Measurements from ENCODE around the gene SPATA33. TPM values are rescaled to one million over a fixed set of nuclear protein-coding genes. Genes with fewer than 3 reads are reported as not detected.
"Not testable (repeated sequence)": the region's sequence is repeated elsewhere in the genome, so short reads cannot be mapped to it uniquely, and the experiment has no call there.

The SPATA33 gene
- total RNA-seq, 4 donors from 2014 or later, result 1.7 to 5.3 (median 3.2) TPM

DNA sequence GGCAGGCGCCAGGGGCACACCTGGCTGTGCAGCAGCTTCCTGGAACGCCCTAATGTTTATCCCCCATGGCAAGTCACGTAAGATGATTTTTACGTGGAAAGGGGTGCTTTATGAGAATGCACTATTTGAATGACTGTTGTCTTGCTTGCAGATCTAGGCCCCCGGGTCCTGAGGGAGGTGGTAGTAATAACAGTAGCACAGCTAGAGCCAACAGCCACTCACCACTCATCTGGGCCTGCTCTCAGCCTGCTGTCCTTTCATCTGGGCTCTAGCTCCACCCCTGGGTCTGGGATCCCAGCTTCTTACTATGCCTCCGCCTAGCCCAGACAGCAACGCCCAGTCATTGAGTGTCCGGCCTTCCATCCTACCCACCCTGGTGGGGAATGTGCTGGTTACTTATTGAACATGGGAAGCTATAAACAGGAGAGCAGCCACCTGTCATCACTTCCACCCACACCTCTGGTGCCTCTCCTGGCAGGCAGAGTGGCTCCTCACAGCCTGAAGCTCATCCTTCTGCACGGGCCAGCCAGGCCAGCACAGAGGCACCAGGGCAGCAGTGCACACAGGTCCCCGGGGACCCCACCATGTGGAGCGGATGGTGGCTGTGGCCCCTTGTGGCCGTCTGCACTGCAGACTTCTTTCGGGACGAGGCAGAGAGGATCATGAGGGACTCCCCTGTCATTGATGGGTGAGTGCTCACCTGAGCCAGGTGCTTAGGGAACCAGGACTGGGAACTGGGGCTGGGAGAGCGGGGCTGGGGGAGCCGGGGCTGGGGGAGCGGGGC, 27.6 kb upstream of the SPATA33 start:
- TF ChIP-seq, protein P1, sequence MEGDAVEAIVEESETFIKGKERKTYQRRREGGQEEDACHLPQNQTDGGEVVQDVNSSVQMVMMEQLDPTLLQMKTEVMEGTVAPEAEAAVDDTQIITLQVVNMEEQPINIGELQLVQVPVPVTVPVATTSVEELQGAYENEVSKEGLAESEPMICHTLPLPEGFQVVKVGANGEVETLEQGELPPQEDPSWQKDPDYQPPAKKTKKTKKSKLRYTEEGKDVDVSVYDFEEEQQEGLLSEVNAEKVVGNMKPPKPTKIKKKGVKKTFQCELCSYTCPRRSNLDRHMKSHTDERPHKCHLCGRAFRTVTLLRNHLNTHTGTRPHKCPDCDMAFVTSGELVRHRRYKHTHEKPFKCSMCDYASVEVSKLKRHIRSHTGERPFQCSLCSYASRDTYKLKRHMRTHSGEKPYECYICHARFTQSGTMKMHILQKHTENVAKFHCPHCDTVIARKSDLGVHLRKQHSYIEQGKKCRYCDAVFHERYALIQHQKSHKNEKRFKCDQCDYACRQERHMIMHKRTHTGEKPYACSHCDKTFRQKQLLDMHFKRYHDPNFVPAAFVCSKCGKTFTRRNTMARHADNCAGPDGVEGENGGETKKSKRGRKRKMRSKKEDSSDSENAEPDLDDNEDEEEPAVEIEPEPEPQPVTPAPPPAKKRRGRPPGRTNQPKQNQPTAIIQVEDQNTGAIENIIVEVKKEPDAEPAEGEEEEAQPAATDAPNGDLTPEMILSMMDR (IDR thresholded peaks at IDR 0.05), result no peak
- no peak for TF ChIP-seq POLR2A (IDR thresholded peaks at IDR 0.05)
- TF ChIP-seq POLR2AphosphoS5 (IDR thresholded peaks at IDR 0.05), result no peak
- no peak for TF ChIP-seq EP300 (IDR thresholded peaks at IDR 0.05)
- WGBS, 2 donors (ENCODE audit: low coverage in 1 of 2), result 80 to 100% methylated on average over 1 to 4 of the region's 17 CpGs
- ATAC-seq, result no peak
- Histone ChIP-seq H3K27me3 (peaks cover 45% of the 10 kb centered on the region), H3K4me1 (no peaks in the 10 kb centered on the region), H3K27ac (no peak overlapping the region), H3K36me3 (no peaks in the 10 kb centered on the region), H3K9me3 (no peaks in the 10 kb centered on the region), H3K4me3 (no peak overlapping the region)

DNA sequence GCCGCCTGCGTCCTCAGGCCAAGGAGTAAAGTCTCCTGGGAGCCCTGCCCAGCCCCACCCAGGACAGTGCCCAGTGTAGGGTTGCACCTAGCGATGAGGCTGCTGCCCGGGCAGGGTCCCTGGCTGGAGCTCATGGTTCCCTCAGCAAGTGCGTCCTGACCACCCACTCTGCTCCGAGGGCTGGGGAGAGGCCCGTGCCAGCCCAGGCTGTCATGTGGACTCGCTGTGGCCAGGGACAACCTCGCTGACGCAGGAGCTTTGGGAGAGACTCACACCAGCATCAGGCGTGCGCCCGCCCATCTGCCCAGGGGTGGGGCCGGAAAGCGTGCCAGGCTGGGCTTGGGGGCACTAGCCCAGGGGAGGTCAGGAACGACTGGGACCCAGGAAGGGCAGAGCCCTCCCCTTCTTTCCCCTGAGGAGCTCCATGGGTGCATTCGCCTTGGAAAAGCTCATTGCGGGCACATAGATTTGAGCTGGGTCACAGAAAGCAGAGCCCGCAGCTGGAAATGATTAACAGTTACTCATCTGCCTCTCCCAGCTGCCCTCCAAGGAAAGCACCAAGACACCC, 24.5 kb upstream of the SPATA33 start:
- 60% methylated on average over 2 of the region's 19 CpGs; no CpG with 5 or more reads in 1 of the 2 donors for WGBS, 2 donors (ENCODE audit: low coverage in 1 of 2)
- Histone ChIP-seq H3K9me3 (no peaks in the 10 kb centered on the region), H3K4me3 (no peak overlapping the region), H3K27me3 (peaks cover 39% of the 10 kb centered on the region), H3K4me1 (no peaks in the 10 kb centered on the region), H3K36me3 (no peaks in the 10 kb centered on the region), H3K27ac (no peak overlapping the region)
- no peak for ATAC-seq
- TF ChIP-seq POLR2AphosphoS5 (IDR thresholded peaks at IDR 0.05) (no peak), EP300 (IDR thresholded peaks at IDR 0.05) (no peak), POLR2A (IDR thresholded peaks at IDR 0.05) (no peak)
- TF ChIP-seq, protein P1 (IDR thresholded peaks at IDR 0.05), result no peak

DNA sequence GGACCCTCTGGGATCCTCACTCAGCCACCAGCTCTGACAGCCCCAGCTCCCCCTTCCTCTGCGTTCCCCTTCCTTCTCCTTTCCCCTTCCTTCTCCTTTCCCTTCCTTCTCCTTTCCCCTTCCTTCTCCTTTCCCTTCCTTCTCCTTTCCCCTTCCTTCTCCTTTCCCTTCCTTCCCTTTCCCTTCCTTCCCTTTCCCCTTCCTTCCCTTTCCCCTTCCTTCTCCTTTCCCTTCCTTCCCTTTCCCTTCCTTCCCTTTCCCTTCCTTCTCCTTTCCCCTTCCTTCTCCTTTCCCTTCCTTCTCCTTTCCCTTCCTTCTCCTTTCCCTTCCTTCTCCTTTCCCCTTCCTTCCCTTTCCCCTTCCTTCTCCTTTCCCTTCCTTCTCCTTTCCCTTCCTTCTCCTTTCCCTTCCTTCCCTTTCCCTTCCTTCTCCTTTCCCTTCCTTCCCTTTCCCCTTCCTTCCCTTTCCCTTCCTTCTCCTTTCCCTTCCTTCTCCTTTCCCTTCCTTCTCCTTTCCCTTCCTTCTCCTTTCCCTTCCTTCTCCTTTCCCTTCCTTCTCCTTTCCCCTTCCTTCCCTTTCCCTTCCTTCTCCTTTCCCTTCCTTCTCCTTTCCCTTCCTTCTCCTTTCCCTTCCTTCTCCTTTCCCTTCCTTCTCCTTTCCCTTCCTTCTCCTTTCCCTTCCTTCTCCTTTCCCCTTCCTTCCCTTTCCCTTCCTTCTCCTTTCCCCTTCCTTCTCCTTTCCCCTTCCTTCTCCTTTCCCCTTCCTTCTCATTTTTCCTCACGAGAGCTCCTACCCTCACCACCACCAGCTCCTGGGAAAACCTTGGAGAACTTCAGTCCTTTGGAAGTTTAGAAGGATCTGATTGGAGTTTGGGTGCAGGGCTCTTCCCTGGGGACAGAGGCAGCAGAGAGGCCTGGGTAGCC, 22.9 kb upstream of the SPATA33 start:
- 44% methylated on average over 1 of the region's 2 CpGs; no CpG with 5 or more reads in 1 of the 2 donors for WGBS, 2 donors (ENCODE audit: low coverage in 1 of 2)
- not testable (repeated sequence) for H3K27ac ChIP-seq, H3K4me1 ChIP-seq, H3K9me3 ChIP-seq, ATAC-seq, H3K4me3 ChIP-seq, H3K36me3 ChIP-seq
- H3K27me3 ChIP-seq, result peaks cover 35% of the 10 kb centered on the region

- ATAC-seq, result no peak
- TF ChIP-seq, protein P1 (IDR thresholded peaks at IDR 0.05), result no peak
- TF ChIP-seq POLR2AphosphoS5 (IDR thresholded peaks at IDR 0.05), result no peak
- no peak for TF ChIP-seq POLR2A (IDR thresholded peaks at IDR 0.05)
- no peak for TF ChIP-seq EP300 (IDR thresholded peaks at IDR 0.05)
Observed at GRCh38 chr16:89636663-89637062, 21.0 kb upstream of the SPATA33 start.

DNA sequence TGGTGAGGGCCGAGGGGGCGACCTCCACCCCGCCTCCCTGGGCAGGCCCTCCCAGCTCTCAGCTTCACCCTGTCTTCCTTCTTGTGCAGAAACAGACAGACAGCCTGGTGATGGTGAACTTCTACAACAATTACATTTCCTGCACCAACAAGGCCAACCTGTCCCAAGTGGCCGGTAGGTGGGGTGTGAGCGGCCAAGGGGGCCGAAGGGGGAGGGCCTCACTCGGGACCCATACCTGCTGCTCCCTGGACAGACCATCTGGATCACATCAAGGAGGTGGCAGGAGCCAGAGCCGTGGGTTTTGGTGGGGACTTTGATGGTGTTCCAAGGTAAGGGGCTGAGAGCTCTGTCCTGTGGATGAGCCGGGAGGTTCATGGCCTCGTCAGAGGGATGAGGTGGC, 20.3 kb upstream of the SPATA33 start:
- H3K27ac ChIP-seq, result no peak overlapping the region
- H3K4me1 ChIP-seq, result peaks cover 0 to 21% (median 0%) of the 10 kb centered on the region in 3 donors
- WGBS, 2 donors (ENCODE audit: low coverage in 1 of 2), result 50 to 68% methylated on average over 2 to 5 of the region's 10 CpGs
- no peak overlapping the region for H3K4me3 ChIP-seq
- peaks cover 19% of the 10 kb centered on the region for H3K27me3 ChIP-seq
- H3K9me3 ChIP-seq, result no peaks in the 10 kb centered on the region
- TF ChIP-seq, protein P1 (IDR thresholded peaks at IDR 0.05), result no peak
- TF ChIP-seq POLR2A (IDR thresholded peaks at IDR 0.05) (no peak), EP300 (IDR thresholded peaks at IDR 0.05) (no peak), POLR2AphosphoS5 (IDR thresholded peaks at IDR 0.05) (no peak)
- no peak for ATAC-seq
- no peaks in the 10 kb centered on the region for H3K36me3 ChIP-seq

More at GRCh38 chr16:89636663-89637062, 21.0 kb upstream of the SPATA33 start:
- H3K9me3 ChIP-seq, result no peaks in the 10 kb centered on the region
- H3K4me3 ChIP-seq, result no peak overlapping the region
- H3K4me1 ChIP-seq, result peaks cover 0 to 17% (median 0%) of the 10 kb centered on the region in 3 donors
- peaks cover 26% of the 10 kb centered on the region for H3K27me3 ChIP-seq
- WGBS, 2 donors (ENCODE audit: low coverage in 1 of 2), result no CpG with 5 or more reads among the region's 12 CpGs
- H3K36me3 ChIP-seq, result no peaks in the 10 kb centered on the region
- H3K27ac ChIP-seq, result no peak overlapping the region

Data from gastroesophageal sphincter (tissue), 4 donors.